ENCODE results near the gene ZNF776.
"Not testable (repeated sequence)": the region's sequence is repeated elsewhere in the genome, so short reads cannot be mapped to it uniquely, and the experiment has no call there.

DNA sequence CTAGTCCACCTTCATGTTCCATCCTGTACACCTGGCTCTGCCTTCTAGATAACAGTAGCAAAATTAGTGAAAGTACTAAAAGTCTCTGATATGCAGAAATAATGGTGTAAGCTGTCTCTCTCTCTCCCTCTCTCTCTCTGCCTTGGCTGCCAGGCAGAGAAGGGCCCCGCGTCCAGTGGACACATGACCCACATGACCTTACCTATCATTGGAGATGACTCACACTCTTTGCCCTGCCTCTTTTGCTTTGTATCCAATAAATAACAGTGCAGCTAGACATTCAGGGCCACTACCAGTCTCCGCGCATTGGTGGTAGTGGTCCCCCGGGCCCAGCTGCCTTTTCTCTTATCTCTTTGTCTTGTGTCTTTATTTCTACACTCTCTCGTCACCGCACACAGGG is 7.8 kb upstream of the ZNF776 start:
- TF ChIP-seq, protein P1, sequence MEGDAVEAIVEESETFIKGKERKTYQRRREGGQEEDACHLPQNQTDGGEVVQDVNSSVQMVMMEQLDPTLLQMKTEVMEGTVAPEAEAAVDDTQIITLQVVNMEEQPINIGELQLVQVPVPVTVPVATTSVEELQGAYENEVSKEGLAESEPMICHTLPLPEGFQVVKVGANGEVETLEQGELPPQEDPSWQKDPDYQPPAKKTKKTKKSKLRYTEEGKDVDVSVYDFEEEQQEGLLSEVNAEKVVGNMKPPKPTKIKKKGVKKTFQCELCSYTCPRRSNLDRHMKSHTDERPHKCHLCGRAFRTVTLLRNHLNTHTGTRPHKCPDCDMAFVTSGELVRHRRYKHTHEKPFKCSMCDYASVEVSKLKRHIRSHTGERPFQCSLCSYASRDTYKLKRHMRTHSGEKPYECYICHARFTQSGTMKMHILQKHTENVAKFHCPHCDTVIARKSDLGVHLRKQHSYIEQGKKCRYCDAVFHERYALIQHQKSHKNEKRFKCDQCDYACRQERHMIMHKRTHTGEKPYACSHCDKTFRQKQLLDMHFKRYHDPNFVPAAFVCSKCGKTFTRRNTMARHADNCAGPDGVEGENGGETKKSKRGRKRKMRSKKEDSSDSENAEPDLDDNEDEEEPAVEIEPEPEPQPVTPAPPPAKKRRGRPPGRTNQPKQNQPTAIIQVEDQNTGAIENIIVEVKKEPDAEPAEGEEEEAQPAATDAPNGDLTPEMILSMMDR (IDR thresholded peaks at IDR 0.05): not testable (repeated sequence)
- TF ChIP-seq POLR2A (IDR thresholded peaks at IDR 0.05): not testable (repeated sequence)

Data from body of pancreas (tissue), 4 donors.